ENCODE data around the gene FBXL16. TPM values are rescaled to one million over a fixed set of nuclear protein-coding genes. Genes with fewer than 3 reads are reported as not detected.

Gene FBXL16
- total and polyA plus RNA-seq, 4 donors: under 0.01 to 0.14 TPM; not detected in 2

DNA sequence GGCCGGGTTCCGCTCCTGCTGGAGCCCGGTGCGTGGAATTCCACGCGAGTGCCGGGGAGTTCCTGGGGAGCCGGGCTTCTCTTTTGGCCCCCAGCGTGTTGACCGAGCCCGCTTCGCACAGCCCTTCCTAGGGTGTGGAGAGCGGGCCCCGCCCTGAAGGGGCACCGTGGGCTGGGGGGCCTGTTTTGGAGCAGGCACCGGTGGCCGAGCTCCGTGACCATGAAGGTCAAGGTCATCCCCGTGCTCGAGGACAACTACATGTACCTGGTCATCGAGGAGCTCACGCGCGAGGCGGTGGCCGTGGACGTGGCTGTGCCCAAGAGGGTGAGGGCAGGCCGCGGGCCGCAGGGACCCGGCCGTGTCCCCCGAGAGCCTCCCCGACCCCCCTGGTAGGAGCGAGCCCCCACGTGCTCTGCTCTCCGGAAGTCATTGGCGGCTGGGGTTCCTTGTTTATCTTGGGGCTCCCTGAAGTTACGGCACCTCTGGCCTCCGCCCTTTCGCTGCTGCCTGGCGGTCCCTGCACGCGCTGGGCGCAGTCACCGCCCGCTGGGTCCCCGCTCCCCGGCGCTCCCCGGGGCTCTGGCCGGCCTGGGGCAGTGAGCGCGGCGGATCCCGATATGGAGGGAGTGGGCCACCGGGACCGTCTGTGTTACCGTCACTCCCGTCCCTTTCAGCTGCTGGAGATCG is 21.8 kb upstream of the FBXL16 start:
- H3K27ac ChIP-seq (ENCODE audit: low read depth in 1 of 2, low read length in 2 of 2): no peak overlapping the region
- no peak for DNase-seq (ENCODE audit: low spot score)
- TF ChIP-seq, protein P1, sequence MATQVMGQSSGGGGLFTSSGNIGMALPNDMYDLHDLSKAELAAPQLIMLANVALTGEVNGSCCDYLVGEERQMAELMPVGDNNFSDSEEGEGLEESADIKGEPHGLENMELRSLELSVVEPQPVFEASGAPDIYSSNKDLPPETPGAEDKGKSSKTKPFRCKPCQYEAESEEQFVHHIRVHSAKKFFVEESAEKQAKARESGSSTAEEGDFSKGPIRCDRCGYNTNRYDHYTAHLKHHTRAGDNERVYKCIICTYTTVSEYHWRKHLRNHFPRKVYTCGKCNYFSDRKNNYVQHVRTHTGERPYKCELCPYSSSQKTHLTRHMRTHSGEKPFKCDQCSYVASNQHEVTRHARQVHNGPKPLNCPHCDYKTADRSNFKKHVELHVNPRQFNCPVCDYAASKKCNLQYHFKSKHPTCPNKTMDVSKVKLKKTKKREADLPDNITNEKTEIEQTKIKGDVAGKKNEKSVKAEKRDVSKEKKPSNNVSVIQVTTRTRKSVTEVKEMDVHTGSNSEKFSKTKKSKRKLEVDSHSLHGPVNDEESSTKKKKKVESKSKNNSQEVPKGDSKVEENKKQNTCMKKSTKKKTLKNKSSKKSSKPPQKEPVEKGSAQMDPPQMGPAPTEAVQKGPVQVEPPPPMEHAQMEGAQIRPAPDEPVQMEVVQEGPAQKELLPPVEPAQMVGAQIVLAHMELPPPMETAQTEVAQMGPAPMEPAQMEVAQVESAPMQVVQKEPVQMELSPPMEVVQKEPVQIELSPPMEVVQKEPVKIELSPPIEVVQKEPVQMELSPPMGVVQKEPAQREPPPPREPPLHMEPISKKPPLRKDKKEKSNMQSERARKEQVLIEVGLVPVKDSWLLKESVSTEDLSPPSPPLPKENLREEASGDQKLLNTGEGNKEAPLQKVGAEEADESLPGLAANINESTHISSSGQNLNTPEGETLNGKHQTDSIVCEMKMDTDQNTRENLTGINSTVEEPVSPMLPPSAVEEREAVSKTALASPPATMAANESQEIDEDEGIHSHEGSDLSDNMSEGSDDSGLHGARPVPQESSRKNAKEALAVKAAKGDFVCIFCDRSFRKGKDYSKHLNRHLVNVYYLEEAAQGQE (IDR thresholded peaks at IDR 0.05): no peak
- TF ChIP-seq EGR1 (IDR thresholded peaks at IDR 0.05; ENCODE audit: low read depth in 2 of 2) (no peak), FOXA1 (IDR thresholded peaks at IDR 0.05) (no peak), NR2F2 (IDR thresholded peaks at IDR 0.05) (no peak), TAF1 (conservative IDR thresholded peaks at IDR 0.05) (no peak), RXRA (IDR thresholded peaks at IDR 0.05) (no peak), HNF4A (conservative IDR thresholded peaks at IDR 0.05) (no peak), YY1 (IDR thresholded peaks at IDR 0.05) (no peak), RAD21 (IDR thresholded peaks at IDR 0.05) (no peak), CTCF (IDR thresholded peaks at IDR 0.05; ENCODE audit: low read depth, low read length, missing input control) (no peak), ZBTB33 (IDR thresholded peaks at IDR 0.05) (no peak), SP1 (IDR thresholded peaks at IDR 0.05) (no peak), FOXA2 (IDR thresholded peaks at IDR 0.05) (no peak), MAX (IDR thresholded peaks at IDR 0.05) (no peak)
- TF ChIP-seq, protein P2, sequence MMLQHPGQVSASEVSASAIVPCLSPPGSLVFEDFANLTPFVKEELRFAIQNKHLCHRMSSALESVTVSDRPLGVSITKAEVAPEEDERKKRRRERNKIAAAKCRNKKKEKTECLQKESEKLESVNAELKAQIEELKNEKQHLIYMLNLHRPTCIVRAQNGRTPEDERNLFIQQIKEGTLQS (IDR thresholded peaks at IDR 0.05): no peak
- H3K4me3 ChIP-seq (ENCODE audit: low read depth in 1 of 3, low read length in 3 of 3): peak overlapping the region in 2 of 3 donors; percentile 23 to 43
- no peak overlapping the region for H3K9ac ChIP-seq (ENCODE audit: low read depth in 1 of 2, low read length in 2 of 2)
- peaks cover 0 to 2% (median 0%) of the 10 kb centered on the region in 4 donors for H3K27me3 ChIP-seq (ENCODE audit: control insufficient read depth in 4 of 4, insufficient read depth in 4 of 4, low read length in 3 of 4)
- 2% methylated on average over 61 of the region's 61 CpGs for WGBS
- no peaks in the 10 kb centered on the region for H3K9me3 ChIP-seq (ENCODE audit: control insufficient read depth in 4 of 4, low read length in 3 of 4)
- H3K4me1 ChIP-seq (ENCODE audit: control insufficient read depth in 4 of 4, insufficient read depth in 4 of 4, low read length in 3 of 4): peaks cover 8 to 19% (median 14%) of the 10 kb centered on the region in 4 donors
- H3K36me3 ChIP-seq (ENCODE audit: control insufficient read depth in 4 of 4, insufficient read depth in 3 of 4, low read depth in 1 of 4, low read length in 3 of 4): peaks cover 0 to 8% (median 0%) of the 10 kb centered on the region in 4 donors

Data from liver (tissue), 9 donors.